Thymus (tissue), 11 donors: Measurements from ENCODE around the gene HID1. TPM values are rescaled to one million over a fixed set of nuclear protein-coding genes. Genes with fewer than 3 reads are reported as not detected.

Source experiments
- DNase-seq, 9 donors: peaks; one replicate each; pipeline ENCODE4 v3.0.0-alpha.2; 2013; ENCODE audit warnings: low spot score in 9 of 9, low read depth in 6 of 9, missing footprints in 1 of 9
- H3K27ac ChIP-seq, 2 donors: one replicate each; pipeline ENCODE4 v1.5.1; 2013; ENCODE audit warnings: control low read depth in 1 of 2, low read depth in 1 of 2, low read length in 1 of 2, mild to moderate bottlenecking in 1 of 2, moderate library complexity in 1 of 2
- H3K27me3 ChIP-seq, 2 donors: one replicate each; pipeline ENCODE4 v1.5.1; 2013; ENCODE audit warnings: low read length in 1 of 2; ENCODE audit not compliant: control insufficient read depth in 2 of 2, insufficient read depth in 1 of 2
- H3K36me3 ChIP-seq, 2 donors: one replicate each; pipeline ENCODE4 v1.5.1; 2013; ENCODE audit warnings: low read length in 1 of 2, mild to moderate bottlenecking in 1 of 2, moderate library complexity in 1 of 2; ENCODE audit not compliant: control insufficient read depth in 2 of 2, insufficient read depth in 2 of 2
- H3K4me1 ChIP-seq, 2 donors: one replicate each; pipeline ENCODE4 v1.5.1; 2013; ENCODE audit warnings: low read length in 2 of 2; ENCODE audit not compliant: control insufficient read depth in 2 of 2, insufficient read depth in 2 of 2
- H3K4me3 ChIP-seq, 2 donors: one replicate each; pipeline ENCODE4 v1.5.1; 2013; ENCODE audit warnings: low read length in 2 of 2, control low read depth in 1 of 2, mild to moderate bottlenecking in 1 of 2
- H3K9me3 ChIP-seq, 2 donors: one replicate each; pipeline ENCODE4 v1.5.1; 2013; ENCODE audit warnings: low read length in 1 of 2, mild to moderate bottlenecking in 1 of 2; ENCODE audit not compliant: control insufficient read depth in 2 of 2, insufficient read depth in 1 of 2
- WGBS: extraction: QIAGEN DNeasy Blood & Tissue Kit; methylation state at CpG from one replicate; pipeline ENCODE4 v1.1.7; 2013; 5-methylcytosine and 5-hydroxymethylcytosine counted together
- polyA plus RNA-seq: library from polyadenylated mRNA; stranded (reverse); fragments of 200-250 nt; gene quantifications from one replicate; pipeline ENCODE4 v1.2.3, GENCODE V29; 2013
- total RNA-seq: library from RNA; stranded (reverse); fragments of 120-200 nt; gene quantifications from one replicate; pipeline ENCODE4 v1.2.4, GENCODE V29; 2013
- donor health status: healthy.

Gene HID1
- total and polyA plus RNA-seq, 2 donors, result 1.3 to 9.9 TPM

GRCh38 chr17:74947041-74947754 is 25.4 kb downstream of the HID1 start:
- Histone ChIP-seq H3K9me3 (peaks cover 0 to 5% of the 10 kb centered on the region in 2 donors), H3K27ac (no peak overlapping the region), H3K4me3 (no peak overlapping the region), H3K36me3 (no peaks in the 10 kb centered on the region), H3K27me3 (peaks cover 3 to 69% of the 10 kb centered on the region in 2 donors), H3K4me1 (no peaks in the 10 kb centered on the region)
- no peak for DNase-seq
- 97% methylated on average over 17 of the region's 17 CpGs for WGBS

GRCh38 chr17:74946641-74947040 is 25.9 kb downstream of the HID1 start:
- Histone ChIP-seq H3K4me1 (no peaks in the 10 kb centered on the region), H3K27ac (no peak overlapping the region), H3K4me3 (no peak overlapping the region), H3K27me3 (peaks cover 3 to 70% of the 10 kb centered on the region in 2 donors), H3K9me3 (peaks cover 0 to 5% of the 10 kb centered on the region in 2 donors), H3K36me3 (no peaks in the 10 kb centered on the region)
- DNase-seq, result no peak
- WGBS, result 92% methylated on average over 14 of the region's 14 CpGs

GRCh38 chr17:74945543-74945942 is 27.0 kb downstream of the HID1 start:
- no peaks in the 10 kb centered on the region for H3K36me3 ChIP-seq
- peaks cover 3 to 68% of the 10 kb centered on the region in 2 donors for H3K27me3 ChIP-seq
- 66% methylated on average over 6 of the region's 6 CpGs for WGBS
- no peak overlapping the region for H3K27ac ChIP-seq
- no peaks in the 10 kb centered on the region for H3K4me1 ChIP-seq
- peaks cover 0 to 5% of the 10 kb centered on the region in 2 donors for H3K9me3 ChIP-seq
- no peak for DNase-seq
- no peak overlapping the region for H3K4me3 ChIP-seq

- H3K4me3 ChIP-seq, result no peak overlapping the region
- no peaks in the 10 kb centered on the region for H3K4me1 ChIP-seq
- 80% methylated on average over 13 of the region's 13 CpGs for WGBS
- H3K27ac ChIP-seq, result no peak overlapping the region
- H3K9me3 ChIP-seq, result peaks cover 0 to 4% of the 10 kb centered on the region in 2 donors
- DNase-seq, result no peak
- H3K36me3 ChIP-seq, result no peaks in the 10 kb centered on the region
- H3K27me3 ChIP-seq, result peaks cover 3 to 65% of the 10 kb centered on the region in 2 donors
Observed at GRCh38 chr17:74943808-74944522, 28.6 kb downstream of the HID1 start.

- no peaks in the 10 kb centered on the region for H3K36me3 ChIP-seq
- peaks cover 25 to 76% of the 10 kb centered on the region in 2 donors for H3K27me3 ChIP-seq
- no peak overlapping the region for H3K27ac ChIP-seq
- DNase-seq, result no peak
- peaks cover 0 to 4% of the 10 kb centered on the region in 2 donors for H3K9me3 ChIP-seq
- no peak overlapping the region for H3K4me3 ChIP-seq
- 85% methylated on average over 21 of the region's 21 CpGs for WGBS
- no peaks in the 10 kb centered on the region for H3K4me1 ChIP-seq
Observed at GRCh38 chr17:74941128-74941725, 31.3 kb downstream of the HID1 start.

GRCh38 chr17:74939534-74939933 is 33.0 kb downstream of the HID1 start:
- Histone ChIP-seq H3K36me3 (no peaks in the 10 kb centered on the region), H3K27me3 (peaks cover 40 to 84% of the 10 kb centered on the region in 2 donors), H3K9me3 (peaks cover 1 to 4% of the 10 kb centered on the region in 2 donors), H3K4me1 (no peaks in the 10 kb centered on the region), H3K4me3 (no peak overlapping the region), H3K27ac (no peak overlapping the region)
- WGBS, result 59% methylated on average over 8 of the region's 8 CpGs
- DNase-seq, result no peak

GRCh38 chr17:74938194-74938950 is 34.2 kb downstream of the HID1 start:
- Histone ChIP-seq H3K4me1 (no peaks in the 10 kb centered on the region), H3K27me3 (peaks cover 37 to 88% of the 10 kb centered on the region in 2 donors), H3K9me3 (peaks cover 1 to 4% of the 10 kb centered on the region in 2 donors), H3K27ac (no peak overlapping the region), H3K36me3 (no peaks in the 10 kb centered on the region), H3K4me3 (no peak overlapping the region)
- 86% methylated on average over 8 of the region's 8 CpGs for WGBS
- DNase-seq, result no peak

GRCh38 chr17:74937064-74938051 is 35.2 kb downstream of the HID1 start:
- Histone ChIP-seq H3K4me3 (no peak overlapping the region), H3K27me3 (peaks cover 42 to 91% of the 10 kb centered on the region in 2 donors), H3K36me3 (no peaks in the 10 kb centered on the region), H3K9me3 (peaks cover 1 to 4% of the 10 kb centered on the region in 2 donors), H3K4me1 (no peaks in the 10 kb centered on the region), H3K27ac (no peak overlapping the region)
- 62% methylated on average over 11 of the region's 11 CpGs for WGBS
- DNase-seq, result no peak
